ENCODE data around the gene SLC2A6.

Gene SLC2A6, protein sequence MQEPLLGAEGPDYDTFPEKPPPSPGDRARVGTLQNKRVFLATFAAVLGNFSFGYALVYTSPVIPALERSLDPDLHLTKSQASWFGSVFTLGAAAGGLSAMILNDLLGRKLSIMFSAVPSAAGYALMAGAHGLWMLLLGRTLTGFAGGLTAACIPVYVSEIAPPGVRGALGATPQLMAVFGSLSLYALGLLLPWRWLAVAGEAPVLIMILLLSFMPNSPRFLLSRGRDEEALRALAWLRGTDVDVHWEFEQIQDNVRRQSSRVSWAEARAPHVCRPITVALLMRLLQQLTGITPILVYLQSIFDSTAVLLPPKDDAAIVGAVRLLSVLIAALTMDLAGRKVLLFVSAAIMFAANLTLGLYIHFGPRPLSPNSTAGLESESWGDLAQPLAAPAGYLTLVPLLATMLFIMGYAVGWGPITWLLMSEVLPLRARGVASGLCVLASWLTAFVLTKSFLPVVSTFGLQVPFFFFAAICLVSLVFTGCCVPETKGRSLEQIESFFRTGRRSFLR

DNA sequence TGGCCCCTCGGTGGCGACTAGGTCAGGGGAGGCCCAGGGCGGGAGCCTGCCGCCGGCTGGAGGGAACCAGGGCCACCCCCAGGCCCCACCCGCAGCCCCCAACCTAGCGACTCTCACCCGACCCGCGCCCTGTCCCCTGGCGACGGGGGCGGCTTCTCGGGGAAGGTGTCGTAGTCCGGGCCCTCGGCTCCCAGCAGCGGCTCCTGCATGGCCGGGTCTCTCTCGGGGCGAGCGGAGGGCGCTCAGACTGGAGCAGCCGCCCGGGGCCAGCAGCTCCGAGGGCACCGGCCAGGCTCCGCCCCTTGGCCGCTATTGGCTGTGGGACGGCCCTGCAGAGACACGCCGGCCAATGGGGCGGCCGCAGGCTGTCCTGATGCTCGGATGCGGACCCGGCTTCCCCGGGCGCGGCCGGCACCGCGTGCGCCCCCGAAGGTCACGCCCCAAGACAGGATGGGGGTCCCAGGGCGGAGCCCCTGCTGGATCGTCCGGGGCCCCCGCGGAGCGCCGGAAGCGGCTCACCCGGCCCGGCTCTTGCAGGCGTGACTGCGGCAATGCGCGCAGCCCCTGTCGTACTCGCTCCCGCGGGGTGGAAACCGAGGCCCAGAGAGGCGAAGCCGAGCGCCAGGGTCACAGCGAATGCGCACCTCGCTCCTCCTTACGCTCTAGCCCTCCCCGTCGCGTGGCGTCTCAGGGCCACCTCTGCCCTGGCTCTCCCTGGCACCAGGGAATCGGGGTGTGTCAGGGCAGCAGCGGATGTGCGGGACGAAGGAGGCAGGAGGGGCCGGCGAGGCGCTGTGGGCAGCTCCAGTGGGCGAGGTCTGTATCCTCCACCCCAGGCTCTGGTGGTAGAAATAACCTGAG, at the start of gene SLC2A6:
Gene SLC2A6 (minus strand): TSS at position 249 of the 861 bp plus-strand sequence. CDS start 40 bp downstream, at position 209.
- peak; percentile 94 for DNase-seq

DNA sequence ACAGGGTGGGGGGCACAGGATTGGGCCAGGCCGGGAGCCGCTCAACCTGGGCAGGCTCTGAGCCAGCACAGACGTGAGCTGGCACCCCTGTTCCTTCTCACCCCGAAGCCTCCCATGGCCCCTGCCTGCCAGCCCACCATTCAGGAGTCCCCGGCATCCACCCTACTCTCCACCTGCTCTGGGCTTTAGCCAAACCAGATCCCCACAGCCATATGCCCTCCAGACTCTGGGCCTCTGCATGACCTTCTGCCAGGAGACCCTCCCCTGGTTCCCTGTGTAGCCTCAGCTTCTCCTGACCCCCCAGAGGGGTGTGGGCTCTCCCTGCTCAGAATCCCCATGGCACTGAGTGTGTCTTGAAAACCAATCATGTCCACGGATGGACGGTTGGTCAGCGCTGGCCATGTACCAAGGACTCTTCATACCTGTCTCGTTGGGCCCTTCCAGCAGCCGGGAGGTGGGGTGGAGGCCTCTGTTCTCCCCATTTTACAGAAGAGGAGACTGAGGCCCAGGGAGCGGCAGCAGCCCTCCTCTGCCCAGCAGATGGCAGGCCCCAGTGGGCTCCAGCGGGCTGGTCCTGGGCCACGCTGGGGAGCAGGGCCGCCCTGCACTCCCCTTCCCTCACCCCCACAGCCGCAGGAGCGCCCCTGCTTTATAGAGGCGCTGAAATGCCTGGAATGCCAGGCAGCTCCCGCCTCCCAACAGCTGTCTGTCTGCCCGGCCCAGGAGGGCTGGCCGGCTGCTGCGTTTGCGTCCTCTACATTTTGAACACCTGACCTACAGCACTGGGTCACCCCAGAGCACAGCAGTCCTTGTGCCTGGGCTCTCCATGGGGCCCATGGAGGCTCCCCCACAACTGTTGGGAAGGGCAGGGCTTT, 49.3 kb upstream of the SLC2A6 start:
- DNase-seq, result peak; percentile 61

- DNase-seq, result no peak
These were observed 48.6 kb upstream of the SLC2A6 start for GRCh38 chr9:133527444-133527920.

GRCh38 chr9:133526721-133527321, 47.9 kb upstream of the SLC2A6 start:
- DNase-seq, result no peak

DNA sequence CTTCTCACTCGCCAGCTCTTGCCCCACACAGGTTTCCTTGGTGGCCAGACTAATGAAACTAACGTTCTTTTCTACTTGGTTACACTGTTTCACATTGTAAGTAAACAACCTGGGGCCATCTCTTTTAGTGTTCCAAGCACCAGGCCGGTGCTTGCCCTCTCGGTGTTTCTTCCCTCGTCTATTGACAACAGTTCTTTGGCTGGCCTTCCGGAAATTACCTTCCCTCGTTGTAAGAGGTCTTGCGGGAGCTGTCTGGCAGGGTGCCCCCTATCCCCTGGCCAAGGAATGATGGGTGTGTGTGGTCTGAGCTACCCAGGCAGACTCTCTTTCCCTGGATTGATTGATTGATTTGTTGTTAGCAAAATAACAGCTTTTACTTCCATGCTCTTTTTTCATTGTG, 46.8 kb upstream of the SLC2A6 start:
- DNase-seq, result no peak

GRCh38 chr9:133524679-133525228, 45.9 kb upstream of the SLC2A6 start, which contains the start of gene MYMK:
Gene MYMK, minus strand, starts transcription at chr9:133524959. Its CDS starts 115 bp downstream, at chr9:133524844.
- no peak for DNase-seq

- DNase-seq, result no peak
These were observed 45.2 kb upstream of the SLC2A6 start for GRCh38 chr9:133524146-133524545.

DNA sequence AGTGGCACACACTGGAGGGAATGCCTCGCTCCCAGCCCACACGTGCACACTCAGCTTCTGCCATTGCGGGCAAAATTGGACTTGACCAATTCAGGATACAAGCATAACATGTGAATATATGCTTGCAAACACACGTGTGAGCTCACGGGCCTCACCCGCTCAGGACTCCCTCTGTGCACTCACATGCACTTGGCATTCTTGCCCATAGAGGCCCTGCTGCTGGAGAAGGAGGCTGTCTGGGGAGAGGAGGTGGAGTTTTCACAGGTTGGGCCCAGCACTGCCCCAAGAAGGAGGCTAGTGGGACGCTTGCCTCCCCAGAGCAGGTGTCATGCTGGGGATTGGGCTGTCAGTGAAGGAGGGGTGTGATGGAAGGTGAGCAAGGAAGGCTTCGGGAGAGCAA, 44.2 kb upstream of the SLC2A6 start:
- no peak for DNase-seq

GRCh38 chr9:133522073-133522910, 43.4 kb upstream of the SLC2A6 start:
- DNase-seq, result no peak

DNA sequence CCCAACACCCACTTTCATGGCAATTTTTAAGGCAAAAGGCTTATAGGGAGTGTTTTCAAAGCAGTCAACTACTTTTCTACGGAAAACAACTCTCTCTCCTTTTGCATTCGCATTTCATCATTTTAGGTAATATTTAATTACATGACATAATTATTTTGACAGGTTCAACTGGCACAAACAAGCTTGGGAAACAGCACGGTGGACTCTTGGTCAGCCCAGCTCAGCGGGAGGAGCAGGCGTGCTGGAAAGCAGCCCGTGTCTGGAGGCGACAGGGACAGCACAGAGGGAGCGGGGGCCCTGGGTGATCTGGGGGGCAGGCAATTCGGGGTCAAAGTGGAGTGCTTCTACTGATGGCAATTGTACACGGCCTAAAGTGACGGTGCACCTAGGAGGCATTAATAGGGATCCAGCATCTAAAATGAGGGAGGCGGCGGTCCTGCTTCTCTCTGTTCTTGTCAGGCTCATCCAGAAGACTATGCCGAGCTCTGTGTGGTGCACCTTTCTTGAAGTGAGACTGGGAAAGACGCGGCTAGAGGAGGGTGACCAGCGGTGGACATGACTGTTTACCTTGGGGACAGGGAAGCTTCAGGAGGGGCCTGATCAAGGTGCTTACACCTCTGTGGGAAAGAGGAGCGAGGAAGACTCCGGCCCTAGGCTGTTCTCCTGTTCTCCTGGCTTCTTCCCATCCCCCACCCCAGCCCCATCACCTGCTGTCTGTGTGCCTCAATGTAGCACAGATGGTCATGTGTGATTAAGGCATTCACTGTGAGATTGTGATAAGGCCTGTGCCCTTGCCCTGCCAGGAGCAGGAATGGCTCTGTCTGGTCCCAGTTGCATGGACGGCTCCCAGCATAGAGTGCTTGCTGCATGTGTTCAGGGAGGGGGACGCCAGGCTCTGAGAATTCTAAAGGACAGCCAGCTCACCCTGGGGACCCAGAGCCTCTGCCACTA, 42.5 kb upstream of the SLC2A6 start:
- DNase-seq, result peak; percentile 24

- no peak for DNase-seq
These were observed 41.4 kb upstream of the SLC2A6 start for GRCh38 chr9:133520121-133520835.

GRCh38 chr9:133519693-133520092, 40.8 kb upstream of the SLC2A6 start:
- no peak for DNase-seq

DNA sequence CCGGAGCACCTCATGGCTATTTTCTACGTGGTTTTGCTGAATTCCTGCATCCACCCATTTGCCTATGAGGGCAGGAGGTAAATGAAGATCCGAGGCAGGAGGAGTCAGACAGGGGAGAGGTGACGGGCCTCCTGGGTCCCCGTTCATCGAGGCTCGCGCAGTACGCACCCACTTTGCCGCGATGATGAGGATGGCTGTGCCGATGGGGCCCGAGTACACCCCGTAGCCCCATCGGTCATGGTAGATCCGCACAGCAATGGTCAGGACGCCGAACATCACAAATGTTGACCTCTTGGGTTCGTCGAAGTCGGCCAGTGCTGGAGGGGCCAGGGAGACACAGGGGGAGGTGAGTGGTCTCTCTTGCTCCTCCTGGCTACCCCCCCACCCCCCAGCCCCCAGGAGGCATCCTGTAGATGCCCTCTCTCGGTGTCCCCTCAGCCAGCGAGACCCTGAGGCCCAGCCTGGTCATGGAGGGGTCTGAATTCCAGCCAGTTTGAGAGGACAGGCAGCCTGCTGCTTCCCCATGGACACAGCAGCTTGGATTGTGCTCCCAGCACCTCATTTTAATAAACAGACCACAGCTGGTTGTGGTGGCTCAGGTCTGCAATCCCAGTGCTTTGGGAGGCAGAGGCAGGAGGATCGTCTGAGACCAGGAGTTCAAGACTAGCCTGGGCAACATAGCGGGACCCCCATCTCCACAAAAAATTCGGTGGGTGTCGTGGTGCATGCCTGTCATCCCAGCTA, 40.0 kb upstream of the SLC2A6 start:
- no peak for DNase-seq

- no peak for DNase-seq
These were observed 39.3 kb upstream of the SLC2A6 start for GRCh38 chr9:133518200-133518599.

DNA sequence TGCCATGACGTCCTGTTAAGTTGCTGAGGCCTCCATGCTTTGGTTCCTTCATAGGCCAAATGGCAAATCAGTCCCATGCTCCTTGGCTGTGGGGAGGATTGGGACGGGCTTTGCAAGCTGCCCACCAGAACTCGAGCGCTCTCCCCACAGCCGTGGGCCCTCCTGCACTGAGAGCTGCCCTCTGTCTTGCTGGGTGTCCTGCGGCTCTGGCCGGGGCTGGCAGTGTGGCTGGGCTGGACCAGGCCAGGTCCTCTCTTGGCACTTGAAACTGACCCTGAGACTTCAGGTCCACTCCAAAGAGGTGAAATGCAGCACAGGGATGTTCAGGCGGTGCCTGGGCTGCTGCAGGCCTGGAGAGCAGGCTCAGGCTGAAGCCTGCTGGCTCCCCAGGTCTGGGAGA, 38.8 kb upstream of the SLC2A6 start:
- DNase-seq, result no peak

GRCh38 chr9:133516961-133517350, 38.1 kb upstream of the SLC2A6 start:
- no peak for DNase-seq

DNA sequence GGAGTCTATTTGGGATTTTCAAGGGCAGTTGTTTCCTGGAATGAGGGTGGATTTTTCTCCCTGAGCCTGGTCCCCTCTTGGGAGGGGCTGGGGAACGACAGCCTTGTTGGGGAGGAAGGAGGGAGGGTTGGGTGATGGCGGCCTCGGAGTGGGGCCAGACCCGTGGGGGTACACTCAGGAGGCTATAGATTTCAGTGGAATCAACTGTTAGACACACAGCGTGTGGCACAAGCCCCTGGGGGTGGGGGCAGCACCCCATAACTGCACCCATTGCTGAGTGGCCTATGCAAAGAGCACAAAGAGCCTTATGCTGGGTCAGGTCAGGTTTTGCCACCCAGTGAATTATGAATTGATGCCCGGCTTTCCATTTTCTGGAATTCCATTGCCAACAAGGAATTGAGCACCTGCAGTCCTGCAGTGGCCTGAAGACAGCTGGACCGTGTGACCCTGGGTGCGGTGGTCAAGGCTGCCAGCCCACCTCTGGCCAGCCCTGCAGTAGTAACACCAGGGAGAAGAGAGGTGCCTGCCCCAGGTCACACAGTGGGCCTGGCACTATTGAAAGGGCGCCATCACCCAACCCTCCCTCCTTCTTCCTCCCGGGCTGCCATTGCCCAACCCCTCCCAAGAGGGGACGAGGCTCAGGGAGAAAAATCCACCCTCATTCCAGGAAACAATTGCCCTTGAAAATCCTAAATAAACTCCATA, 37.5 kb upstream of the SLC2A6 start:
- no peak for DNase-seq
